Spleen (tissue), 11 donors: Measurements from ENCODE around the gene WDR35. TPM values are rescaled to one million over a fixed set of nuclear protein-coding genes. Genes with fewer than 3 reads are reported as not detected.

Experiments used
- DNase-seq: peaks from one replicate; pipeline ENCODE4 v3.0.0-alpha.2; 2020
- H3K27ac ChIP-seq, 8 donors: fragments of 200-600 bp; sonication (generic) in 7 of 8; 1 replicate in 4 of 8; 2 replicates in 4 of 8; pipeline versions ENCODE4 v1.5.0 to v1.8.0; 2016 to 2021; ENCODE audit warnings: inconsistent platforms in 4 of 8, mild to moderate bottlenecking in 4 of 8, moderate library complexity in 1 of 8
- H3K27me3 ChIP-seq, 7 donors: fragments of 200-600 bp; sonication (generic) in 6 of 7; replicated peaks in 1 of 7; 1 replicate in 4 of 7; 2 replicates in 3 of 7; pipeline versions ENCODE4 v1.5.0 to v1.8.0; 2016 to 2021; ENCODE audit warnings: inconsistent platforms in 3 of 7, mild to moderate bottlenecking in 1 of 7
- H3K36me3 ChIP-seq, 6 donors: fragments of 200-600 bp; sonication (generic) in 5 of 6; 1 replicate in 4 of 6; 2 replicates in 2 of 6; pipeline versions ENCODE4 v1.5.0 to v1.8.0; 2016 to 2021; ENCODE audit warnings: inconsistent platforms in 2 of 6
- H3K4me1 ChIP-seq, 6 donors: fragments of 200-600 bp; sonication (generic) in 5 of 6; 1 replicate in 3 of 6; 2 replicates in 3 of 6; pipeline versions ENCODE4 v1.5.0 to v1.8.0; 2016 to 2021; ENCODE audit warnings: inconsistent platforms in 3 of 6
- H3K4me3 ChIP-seq, 8 donors: fragments of 200-600 bp; sonication (generic) in 7 of 8; 1 replicate in 4 of 8; 2 replicates in 4 of 8; pipeline versions ENCODE4 v1.5.0 to v1.8.0; 2016 to 2021; ENCODE audit warnings: inconsistent platforms in 4 of 8, mild to moderate bottlenecking in 4 of 8, moderate library complexity in 2 of 8
- H3K9me3 ChIP-seq, 8 donors: fragments of 200-600 bp; sonication (generic) in 7 of 8; 1 replicate in 4 of 8; 2 replicates in 4 of 8; pipeline versions ENCODE4 v1.5.0 to v1.8.0; 2016 to 2021; ENCODE audit warnings: inconsistent platforms in 4 of 8
- POLR2A ChIP-seq, 3 donors: fragments of 450-650 bp; IDR thresholded peaks; one replicate each; pipeline ENCODE4 v1.5.1; 2017; ENCODE audit warnings: antibody characterized with exemption in 3 of 3, mild to moderate bottlenecking in 1 of 3
- POLR2AphosphoS5 ChIP-seq, 3 donors: sonication (generic); formaldehyde crosslinking; IDR thresholded peaks; one replicate each; pipeline ENCODE4 v1.5.1; 2017; ENCODE audit warnings: antibody characterized with exemption in 3 of 3
- WGBS, 5 donors: extraction: QIAGEN DNeasy Blood & Tissue Kit in 3 of 5; methylation state at CpG; one replicate each; pipeline versions ENCODE4 v1.1.5 to v1.1.7; 2013 to 2018; 5-methylcytosine and 5-hydroxymethylcytosine counted together
- intact Hi-C: fragments of 100-400 bp; cut with DNase I; formaldehyde crosslinking; loops from one replicate; pipeline ENCODE4 v1.15.0; 2023; ENCODE audit warnings: low total_unique reads
- polyA plus RNA-seq, 3 donors: library from polyadenylated mRNA; stranded (reverse); fragments of 200-250 nt; gene quantifications; one replicate each; pipeline ENCODE4 v1.2.1, GENCODE V29; 2013
- total RNA-seq, 7 donors: library from RNA; depleted of rRNA in 3 of 7; stranded (reverse); fragments of >200 nt in 3 of 7; fragmentation: NEBNext Ultra II Directional in 4 of 7; extraction: Animal tissue kit (Norgen Biotek cat#: 25700) in 4 of 7; gene quantifications; one replicate each; pipeline versions ENCODE4 v1.1.0 to v1.2.1, GENCODE V29; 2016 to 2021
- TF ChIP-seq, protein P1 (sequence below), 11 experiments: fragments of 200-600 bp in 7 of 11; fragments of 450-650 bp in 4 of 11; sonication (generic) in 4 of 11; IDR thresholded peaks in 8 of 11; conservative IDR thresholded peaks in 3 of 11; 1 replicate in 7 of 11; 2 replicates in 4 of 11; pipeline versions ENCODE4 v1.4.0 to v1.8.0; 2016 to 2021; ENCODE audit warnings: antibody characterized with exemption in 11 of 11, inconsistent platforms in 4 of 11, mild to moderate bottlenecking in 1 of 11
- donor health status: healthy with polysubstance abuse.
- donor health status: DM: no; HTN: no; CAD: no; lungs with moderate emphysema.
- donor health status: DM: no; HTN: no; CAD: no.
- donor health status: Bipolar disorder and iron deficiency.
- donor health status: healthy.
- donor health status: DM: no; HTN: no; CAD: no.
- donor health status: DM: yes; HTN: yes; CAD: no.

The WDR35 gene
- total and polyA plus RNA-seq, 10 donors = 1.7 to 5.3 (median 3.8) TPM

DNA sequence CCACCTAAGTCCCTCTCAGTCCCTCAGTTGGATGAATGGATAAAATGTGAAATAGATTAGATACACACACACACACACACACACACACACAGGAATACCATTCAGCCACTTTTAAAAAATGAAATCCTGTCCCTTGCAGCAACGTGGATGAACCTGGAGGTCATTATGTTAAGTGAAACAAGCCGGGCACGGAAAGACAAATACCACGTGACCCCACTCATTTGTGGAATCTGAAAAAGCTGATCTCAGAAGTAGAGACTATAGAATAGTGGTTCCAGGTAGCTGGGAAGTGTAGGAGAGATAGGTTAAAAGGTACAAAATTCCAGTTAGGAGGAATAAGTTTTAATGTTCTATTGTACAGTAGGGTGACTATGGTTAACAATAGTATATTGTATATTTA is 119.1 kb downstream of the WDR35 start:
- DNase-seq = no peak
- peaks cover 0 to 12% (median 0%) of the 10 kb centered on the region in 7 donors for H3K27me3 ChIP-seq
- peaks cover 3 to 25% (median 16%) of the 10 kb centered on the region in 6 donors for H3K4me1 ChIP-seq
- H3K27ac ChIP-seq = no peak overlapping the region
- intact Hi-C loops = no loop called here
- TF ChIP-seq POLR2A (IDR thresholded peaks at IDR 0.05) = no peak
- TF ChIP-seq, protein P1, sequence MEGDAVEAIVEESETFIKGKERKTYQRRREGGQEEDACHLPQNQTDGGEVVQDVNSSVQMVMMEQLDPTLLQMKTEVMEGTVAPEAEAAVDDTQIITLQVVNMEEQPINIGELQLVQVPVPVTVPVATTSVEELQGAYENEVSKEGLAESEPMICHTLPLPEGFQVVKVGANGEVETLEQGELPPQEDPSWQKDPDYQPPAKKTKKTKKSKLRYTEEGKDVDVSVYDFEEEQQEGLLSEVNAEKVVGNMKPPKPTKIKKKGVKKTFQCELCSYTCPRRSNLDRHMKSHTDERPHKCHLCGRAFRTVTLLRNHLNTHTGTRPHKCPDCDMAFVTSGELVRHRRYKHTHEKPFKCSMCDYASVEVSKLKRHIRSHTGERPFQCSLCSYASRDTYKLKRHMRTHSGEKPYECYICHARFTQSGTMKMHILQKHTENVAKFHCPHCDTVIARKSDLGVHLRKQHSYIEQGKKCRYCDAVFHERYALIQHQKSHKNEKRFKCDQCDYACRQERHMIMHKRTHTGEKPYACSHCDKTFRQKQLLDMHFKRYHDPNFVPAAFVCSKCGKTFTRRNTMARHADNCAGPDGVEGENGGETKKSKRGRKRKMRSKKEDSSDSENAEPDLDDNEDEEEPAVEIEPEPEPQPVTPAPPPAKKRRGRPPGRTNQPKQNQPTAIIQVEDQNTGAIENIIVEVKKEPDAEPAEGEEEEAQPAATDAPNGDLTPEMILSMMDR (IDR thresholded peaks at IDR 0.05 in 8 of 11, conservative IDR thresholded peaks at IDR 0.05 in 3 of 11) = no peak
- TF ChIP-seq POLR2AphosphoS5 (IDR thresholded peaks at IDR 0.05) = no peak
- no peak overlapping the region for H3K4me3 ChIP-seq
- no peaks in the 10 kb centered on the region for H3K9me3 ChIP-seq
- 76 to 93% (median 79%) methylated on average over 4 of the region's 4 CpGs for WGBS, 5 donors
- H3K36me3 ChIP-seq = peaks cover 0 to 12% (median 0%) of the 10 kb centered on the region in 6 donors

GRCh38 chr2:19868701-19869580 is 121.0 kb downstream of the WDR35 start:
- intact Hi-C loops = loop anchor here (10.0 kb wide), 2 partner anchors 494 to 524 kb away; no protein-coding TSS in a partner anchor

GRCh38 chr2:19868224-19868623 is 121.7 kb downstream of the WDR35 start:
- no peaks in the 10 kb centered on the region for H3K9me3 ChIP-seq
- no peak for DNase-seq
- H3K4me1 ChIP-seq = peaks cover 7 to 32% (median 23%) of the 10 kb centered on the region in 6 donors
- TF ChIP-seq POLR2A (IDR thresholded peaks at IDR 0.05) (no peak), POLR2AphosphoS5 (IDR thresholded peaks at IDR 0.05) (no peak)
- TF ChIP-seq, protein P1 (IDR thresholded peaks at IDR 0.05 in 8 of 11, conservative IDR thresholded peaks at IDR 0.05 in 3 of 11) = no peak
- 66 to 69% (median 68%) methylated on average over 7 of the region's 7 CpGs for WGBS, 5 donors
- peaks cover 0 to 6% (median 0%) of the 10 kb centered on the region in 6 donors for H3K36me3 ChIP-seq
- intact Hi-C loops = loop anchor here (10.0 kb wide), 2 partner anchors 493 to 523 kb away; no protein-coding TSS in a partner anchor
- H3K27me3 ChIP-seq = peaks cover 0 to 19% (median 0%) of the 10 kb centered on the region in 7 donors
- H3K27ac ChIP-seq = peak overlapping the region in 7 of 8 donors; percentile 27 to 82 (median 61)
- H3K4me3 ChIP-seq = peak overlapping the region; percentile 33 to 72 (median 49)

More at GRCh38 chr2:19868701-19869580, 121.0 kb downstream of the WDR35 start:
- 20 to 33% (median 20%) methylated on average over 29 to 52 of the region's 52 CpGs for WGBS, 5 donors
- peaks cover 3 to 25% (median 16%) of the 10 kb centered on the region in 6 donors for H3K4me1 ChIP-seq
- H3K27me3 ChIP-seq = peaks cover 0 to 12% (median 0%) of the 10 kb centered on the region in 7 donors
- H3K27ac ChIP-seq = peak overlapping the region; percentile 27 to 82 (median 60)
- TF ChIP-seq, protein P1 (IDR thresholded peaks at IDR 0.05 in 8 of 11, conservative IDR thresholded peaks at IDR 0.05 in 3 of 11) = no peak
- TF ChIP-seq POLR2AphosphoS5 (IDR thresholded peaks at IDR 0.05) (peak; percentile 23 to 76 (median 57)), POLR2A (IDR thresholded peaks at IDR 0.05) (peak in 1 of 3 donors; percentile 23)
- H3K36me3 ChIP-seq = peaks cover 0 to 10% (median 0%) of the 10 kb centered on the region in 6 donors
- peak overlapping the region; percentile 33 to 72 (median 49) for H3K4me3 ChIP-seq
- DNase-seq = peak; percentile 93
- H3K9me3 ChIP-seq = no peaks in the 10 kb centered on the region

DNA sequence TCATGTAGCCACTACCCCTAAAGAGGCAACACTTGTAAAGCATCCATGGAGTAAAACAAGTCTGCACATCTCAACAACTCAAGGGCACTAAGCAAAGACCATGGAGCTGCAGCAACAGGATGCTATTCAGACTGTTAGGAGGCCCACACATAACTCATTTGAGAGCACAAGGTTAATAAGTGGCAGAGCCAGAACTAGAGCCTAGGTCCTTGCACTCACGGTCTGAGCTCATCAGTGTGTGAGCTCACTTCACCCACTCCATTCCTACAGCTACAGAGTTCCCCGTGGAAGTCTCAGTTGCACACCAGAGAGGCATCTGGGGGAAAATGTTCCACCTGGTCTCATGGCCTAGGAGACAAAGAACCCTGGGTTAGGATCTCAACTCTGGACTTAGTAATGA is 123.1 kb downstream of the WDR35 start:
- Histone ChIP-seq H3K27ac (no peak overlapping the region), H3K4me3 (no peak overlapping the region), H3K4me1 (peaks cover 7 to 33% (median 23%) of the 10 kb centered on the region in 6 donors), H3K27me3 (peaks cover 0 to 19% (median 0%) of the 10 kb centered on the region in 7 donors), H3K9me3 (no peaks in the 10 kb centered on the region), H3K36me3 (no peaks in the 10 kb centered on the region)
- TF ChIP-seq POLR2A (IDR thresholded peaks at IDR 0.05) = no peak
- TF ChIP-seq, protein P1 (IDR thresholded peaks at IDR 0.05 in 8 of 11, conservative IDR thresholded peaks at IDR 0.05 in 3 of 11) = no peak
- TF ChIP-seq POLR2AphosphoS5 (IDR thresholded peaks at IDR 0.05) = no peak
- intact Hi-C loops = loop anchor here (10.0 kb wide), 2 partner anchors 492 to 522 kb away; no protein-coding TSS in a partner anchor
- WGBS, 5 donors = 87 to 96% (median 88%) methylated on average over 2 of the region's 2 CpGs
- no peak for DNase-seq
